Activated B cell treated with CpG ODN at 0.5 μM for 24 hours (primary cell): ENCODE measurements around the gene C11orf91. TPM values are rescaled to one million over a fixed set of nuclear protein-coding genes. Genes with fewer than 3 reads are reported as not detected.

Experiments used
- ATAC-seq: fragments of 200-7000 bp; cut with Tn5 transposase; one replicate; pipeline ENCODE4 v1.10.0; 2021; ENCODE audit warnings: low read depth, mild to moderate bottlenecking, moderate library complexity
- CTCF ChIA-PET: fragments of 350-600 bp; sonication (Branson Sonifier 250); formaldehyde crosslinking; loops from one replicate; lab custom pipeline; 2021; ENCODE audit warnings: antibody characterized with exemption; lab: Charles Lee
- POLR2A ChIA-PET: fragments of 350-600 bp; sonication (Branson Sonifier 250); formaldehyde crosslinking; loops from one replicate; lab custom pipeline; 2021; ENCODE audit warnings: antibody characterized with exemption; lab: Charles Lee
- DNase-seq: peaks from one replicate; pipeline ENCODE4 v3.0.0; 2022
- H3K27ac Mint-ChIP-seq: one replicate; pipeline ENCODE4 v1.8.0; 2020; ENCODE audit warnings: mixed read lengths
- H3K27me3 Mint-ChIP-seq: one replicate; pipeline ENCODE4 v1.8.0; 2021; ENCODE audit warnings: mixed read lengths
- H3K36me3 Mint-ChIP-seq: one replicate; pipeline ENCODE4 v1.8.0; 2021; ENCODE audit warnings: low read depth, mixed read lengths
- H3K4me1 Mint-ChIP-seq: one replicate; pipeline ENCODE4 v1.8.0; 2021; ENCODE audit warnings: mixed read lengths
- H3K4me3 Mint-ChIP-seq: one replicate; pipeline ENCODE4 v1.8.0; 2020; ENCODE audit warnings: mild to moderate bottlenecking, mixed read lengths
- H3K9me3 Mint-ChIP-seq: one replicate; pipeline ENCODE4 v1.8.0; 2020; ENCODE audit warnings: mixed read lengths
- CTCF ChIP-seq: fragments of 200-600 bp; IDR thresholded peaks from one replicate; pipeline ENCODE4 v1.8.0; 2022; ENCODE audit warnings: antibody characterized with exemption, mild to moderate bottlenecking
- intact Hi-C: fragments of 100-400 bp; cut with micrococcal nuclease; formaldehyde crosslinking; loops from one replicate; pipeline ENCODE4 v1.15.1; 2024
- total RNA-seq: library from RNA; stranded (reverse); gene quantifications from 2 replicates; pipeline ENCODE4 v1.2.3, GENCODE V29; 2022

Gene C11orf91
- total RNA-seq, 1 donor from 2014 or later: 0.49 TPM

GRCh38 chr11:33658195-33658900 lies 42.3 kb downstream of the C11orf91 start:
- ChIA-PET POLR2A (no interaction called here), CTCF (no interaction called here)
- H3K4me1 Mint-ChIP-seq: no peaks in the 10 kb centered on the region
- intact Hi-C loops: no loop called here
- DNase-seq: no peak
- H3K27ac Mint-ChIP-seq: no peak overlapping the region
- no peaks in the 10 kb centered on the region for H3K36me3 Mint-ChIP-seq
- no peaks in the 10 kb centered on the region for H3K9me3 Mint-ChIP-seq
- H3K27me3 Mint-ChIP-seq: peaks cover 10% of the 10 kb centered on the region
- no peak for TF ChIP-seq CTCF
- ATAC-seq: no peak
- H3K4me3 Mint-ChIP-seq: no peak overlapping the region

- no peaks in the 10 kb centered on the region for H3K9me3 Mint-ChIP-seq
- DNase-seq: no peak
- no peaks in the 10 kb centered on the region for H3K4me1 Mint-ChIP-seq
- no peak overlapping the region for H3K4me3 Mint-ChIP-seq
- H3K27ac Mint-ChIP-seq: no peak overlapping the region
- intact Hi-C loops: no loop called here
- ATAC-seq: no peak
- TF ChIP-seq CTCF: no peak
- H3K36me3 Mint-ChIP-seq: no peaks in the 10 kb centered on the region
- ChIA-PET CTCF (no interaction called here), POLR2A (no interaction called here)
- H3K27me3 Mint-ChIP-seq: peaks cover 10% of the 10 kb centered on the region
Observed at GRCh38 chr11:33657757-33658156, 42.9 kb downstream of the C11orf91 start.

- CTCF ChIA-PET: no interaction called here
- H3K27me3 Mint-ChIP-seq: peaks cover 8% of the 10 kb centered on the region
- H3K4me3 Mint-ChIP-seq: no peak overlapping the region
- ATAC-seq (no peak), DNase-seq (no peak)
- intact Hi-C loops: no loop called here
- no peaks in the 10 kb centered on the region for H3K36me3 Mint-ChIP-seq
- no peaks in the 10 kb centered on the region for H3K4me1 Mint-ChIP-seq
- TF ChIP-seq CTCF: no peak
- H3K27ac Mint-ChIP-seq: no peak overlapping the region
- POLR2A ChIA-PET: no interaction called here
- H3K9me3 Mint-ChIP-seq: no peaks in the 10 kb centered on the region
Observed at GRCh38 chr11:33656768-33657167, 43.9 kb downstream of the C11orf91 start.

- ATAC-seq: no peak
- H3K27ac Mint-ChIP-seq: no peak overlapping the region
- TF ChIP-seq CTCF: no peak
- POLR2A ChIA-PET: no interaction called here
- DNase-seq: no peak
- CTCF ChIA-PET: no interaction called here
- intact Hi-C loops: no loop called here
- H3K9me3 Mint-ChIP-seq: no peaks in the 10 kb centered on the region
- no peaks in the 10 kb centered on the region for H3K4me1 Mint-ChIP-seq
- no peak overlapping the region for H3K4me3 Mint-ChIP-seq
- peaks cover 8% of the 10 kb centered on the region for H3K27me3 Mint-ChIP-seq
- no peaks in the 10 kb centered on the region for H3K36me3 Mint-ChIP-seq
Observed at GRCh38 chr11:33655842-33656600, 44.6 kb downstream of the C11orf91 start.

GRCh38 chr11:33654594-33654993 lies 46.0 kb downstream of the C11orf91 start:
- intact Hi-C loops: no loop called here
- DNase-seq (no peak), ATAC-seq (no peak)
- Mint-ChIP-seq H3K4me3 (no peak overlapping the region), H3K36me3 (no peaks in the 10 kb centered on the region), H3K9me3 (no peaks in the 10 kb centered on the region), H3K27ac (no peak overlapping the region), H3K4me1 (no peaks in the 10 kb centered on the region), H3K27me3 (peaks cover 6% of the 10 kb centered on the region)
- TF ChIP-seq CTCF: no peak
- ChIA-PET POLR2A (no interaction called here), CTCF (no interaction called here)
